GM06990 (cell line): ENCODE data around the gene AMPD2.

Source experiments
- DNase-seq: peaks from one replicate; pipeline ENCODE4 v3.0.0-alpha.2; 2011; ENCODE audit not compliant: insufficient read length; ENCODE audit errors: extremely low read depth
- H3K27me3 ChIP-seq: replicated peaks from 2 replicates; pipeline ENCODE4 v1.6.0; 2011; ENCODE audit warnings: low read length; ENCODE audit not compliant: control insufficient read depth, insufficient read depth
- H3K36me3 ChIP-seq: 2 replicates; pipeline ENCODE4 v1.5.1; 2011; ENCODE audit warnings: low read length; ENCODE audit not compliant: control insufficient read depth, insufficient read depth
- H3K4me3 ChIP-seq: replicated peaks from 2 replicates; pipeline ENCODE4 v1.5.1; 2011; ENCODE audit warnings: low read depth, mild to moderate bottlenecking, control low read depth, low read length
- CTCF ChIP-seq: IDR thresholded peaks from 2 replicates; pipeline ENCODE4 v1.5.1; 2011; ENCODE audit warnings: low read length, control low read depth, mild to moderate bottlenecking, inconsistent platforms; ENCODE audit not compliant: insufficient read depth, poor library complexity, severe bottlenecking

Gene AMPD2

GRCh38 chr1:109629372-109630030, 9.9 kb downstream of the AMPD2 start:
- no peak for DNase-seq
- Histone ChIP-seq H3K36me3 (peaks cover 41% of the 10 kb centered on the region), H3K27me3 (no peaks in the 10 kb centered on the region), H3K4me3 (no peak overlapping the region)
- no peak for TF ChIP-seq CTCF

DNA sequence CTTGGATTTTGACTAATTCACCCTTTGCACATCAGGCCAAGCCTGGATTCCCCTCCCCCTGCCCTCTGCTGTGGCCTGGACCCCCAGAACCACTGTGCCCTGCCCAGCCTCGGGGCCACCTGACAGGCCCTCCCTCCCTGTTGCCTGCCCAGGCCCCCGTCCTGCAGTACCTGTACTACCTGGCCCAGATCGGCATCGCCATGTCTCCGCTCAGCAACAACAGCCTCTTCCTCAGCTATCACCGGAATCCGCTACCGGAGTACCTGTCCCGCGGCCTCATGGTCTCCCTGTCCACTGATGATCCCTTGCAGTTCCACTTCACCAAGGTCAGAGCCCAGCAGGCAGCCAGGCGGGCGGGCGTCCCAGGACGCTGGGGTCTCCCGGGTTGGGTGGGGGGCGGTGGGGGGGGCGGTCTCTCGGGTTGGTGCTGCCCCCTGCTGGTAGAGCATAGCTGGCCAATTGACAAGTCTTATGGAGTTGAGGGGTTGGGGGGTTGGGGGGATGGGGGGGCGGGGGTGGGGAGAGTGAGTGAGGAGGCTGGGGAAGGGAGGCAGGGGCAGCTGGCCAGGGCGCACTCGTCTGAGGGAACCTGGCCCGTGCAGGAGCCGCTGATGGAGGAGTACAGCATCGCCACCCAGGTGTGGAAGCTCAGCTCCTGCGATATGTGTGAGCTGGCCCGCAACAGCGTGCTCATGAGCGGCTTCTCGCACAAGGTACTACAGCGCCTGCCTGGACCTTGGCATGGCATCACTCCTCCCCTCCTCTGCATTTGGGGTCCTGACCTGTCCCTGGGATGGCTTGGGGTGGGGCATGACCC, 10.7 kb downstream of the AMPD2 start:
- DNase-seq = no peak
- TF ChIP-seq CTCF = no peak
- H3K36me3 ChIP-seq = peaks cover 41% of the 10 kb centered on the region
- no peak overlapping the region for H3K4me3 ChIP-seq
- no peaks in the 10 kb centered on the region for H3K27me3 ChIP-seq

- TF ChIP-seq CTCF = no peak
- Histone ChIP-seq H3K4me3 (no peak overlapping the region), H3K27me3 (no peaks in the 10 kb centered on the region), H3K36me3 (peaks cover 41% of the 10 kb centered on the region)
- DNase-seq = no peak
Observed at GRCh38 chr1:109630898-109631512, 11.4 kb downstream of the AMPD2 start.

DNA sequence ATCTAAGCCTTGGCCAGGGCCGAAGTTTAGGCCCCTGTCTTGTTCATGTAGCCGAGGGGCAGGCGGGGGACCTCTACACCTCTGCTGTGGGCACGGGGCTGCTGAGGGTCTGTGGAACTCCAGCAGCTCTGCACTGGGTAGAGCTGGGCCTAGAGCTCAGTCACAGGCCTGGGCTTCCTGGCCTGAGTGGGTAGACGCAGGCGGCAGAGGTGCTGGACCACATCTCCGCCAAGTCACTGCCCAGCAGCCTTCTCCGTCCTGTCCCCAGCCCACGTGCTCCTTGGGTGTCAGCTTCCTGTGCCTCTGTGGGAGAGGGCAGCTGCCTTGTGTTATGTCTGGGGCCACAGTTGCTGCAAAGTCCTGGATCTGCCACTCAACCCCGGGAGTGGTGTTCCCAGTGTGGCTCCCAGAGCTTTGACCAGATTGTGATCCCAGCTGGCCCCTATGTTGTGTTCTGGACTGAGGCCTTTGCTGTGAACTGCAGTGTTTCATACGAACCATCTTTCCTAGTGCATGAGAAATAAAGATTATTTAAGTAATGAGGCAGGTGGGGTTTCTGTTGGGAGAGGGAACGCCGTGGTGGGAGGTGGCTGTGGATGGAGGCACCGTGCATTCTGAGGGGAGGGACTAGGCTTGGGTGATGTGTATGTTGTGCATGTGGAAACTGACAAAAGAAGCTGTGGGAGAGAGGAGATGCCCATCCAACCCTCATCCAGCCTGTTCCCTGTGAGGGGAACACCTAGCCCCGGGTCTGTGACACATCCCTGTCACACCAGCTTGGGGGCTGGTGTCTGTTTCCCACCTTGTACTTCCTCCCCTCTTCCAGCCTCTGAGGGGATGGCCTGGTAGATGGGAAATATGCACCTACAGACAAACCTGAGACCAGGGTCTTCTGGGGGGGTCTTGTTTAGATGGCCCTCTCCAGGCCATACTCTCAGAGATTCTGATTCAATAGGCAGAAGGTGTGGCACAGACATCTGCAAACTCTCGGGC, 12.2 kb downstream of the AMPD2 start:
- no peaks in the 10 kb centered on the region for H3K27me3 ChIP-seq
- peaks cover 39% of the 10 kb centered on the region for H3K36me3 ChIP-seq
- no peak for TF ChIP-seq CTCF
- DNase-seq = no peak
- H3K4me3 ChIP-seq = no peak overlapping the region

DNA sequence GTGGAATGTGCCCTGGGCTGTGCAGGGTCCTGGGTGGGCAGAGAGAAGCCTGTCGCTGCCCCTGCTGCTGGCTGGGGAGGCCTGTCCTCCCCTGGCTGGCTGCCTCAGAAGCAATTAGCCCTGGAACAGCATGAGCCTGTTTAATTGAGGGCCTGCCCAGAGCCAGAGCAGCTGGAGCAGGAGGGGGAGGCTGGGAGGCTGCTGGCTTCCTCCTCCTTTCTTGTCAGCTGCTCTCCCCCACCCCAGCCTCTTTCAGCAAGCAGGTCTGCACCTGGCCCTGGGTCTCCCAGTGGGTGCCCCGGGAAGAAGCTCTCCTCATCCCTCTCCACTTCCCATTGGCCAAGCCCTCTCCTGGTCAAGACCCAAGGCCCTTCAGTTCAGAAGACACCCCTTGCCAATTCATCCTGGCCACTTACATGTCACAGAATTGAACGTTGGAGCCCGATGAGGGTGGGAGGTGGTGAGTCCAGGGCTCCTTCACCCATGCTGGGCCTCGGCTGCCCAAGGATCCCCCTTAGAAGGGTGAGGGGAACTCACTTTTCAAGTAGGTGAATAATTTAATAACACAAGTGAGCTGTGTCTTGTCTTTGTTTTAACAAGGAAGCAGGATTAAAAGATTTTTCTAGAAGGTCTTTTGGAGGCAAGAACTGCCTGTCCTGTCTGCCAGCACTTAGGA, 13.2 kb downstream of the AMPD2 start:
- DNase-seq = no peak
- H3K36me3 ChIP-seq = peaks cover 30% of the 10 kb centered on the region
- no peaks in the 10 kb centered on the region for H3K27me3 ChIP-seq
- no peak overlapping the region for H3K4me3 ChIP-seq
- no peak for TF ChIP-seq CTCF
